Caki2 (cell line): ENCODE data around the gene NPY4R. TPM values are rescaled to one million over a fixed set of nuclear protein-coding genes. Genes with fewer than 3 reads are reported as not detected.
"Not testable (repeated sequence)": the region's sequence is repeated elsewhere in the genome, so short reads cannot be mapped to it uniquely, and the experiment has no call there.

ENCODE experiments used
- DNase-seq: peaks from one replicate; pipeline ENCODE4 v3.0.0-alpha.2; 2015; ENCODE audit warnings: low read depth
- in situ Hi-C: cut with HindIII; loops from 2 replicates; pipeline ENCODE4 v1.10.0; 2016; ENCODE audit warnings: low sequenced_read_pairs, low pct_unique_long_range_greater_than_20kb, mixed read lengths
- total RNA-seq: library from RNA; depleted of rRNA; stranded (reverse); fragments of >200 nt; shearing (Covaris generic); gene quantifications from 2 replicates; pipeline ENCODE4 v1.2.3, GENCODE V29; 2014; ENCODE audit warnings: low replicate concordance; rRNA removed

Gene NPY4R
- total RNA-seq, 1 experiment from 2014 or later, result not detected

DNA sequence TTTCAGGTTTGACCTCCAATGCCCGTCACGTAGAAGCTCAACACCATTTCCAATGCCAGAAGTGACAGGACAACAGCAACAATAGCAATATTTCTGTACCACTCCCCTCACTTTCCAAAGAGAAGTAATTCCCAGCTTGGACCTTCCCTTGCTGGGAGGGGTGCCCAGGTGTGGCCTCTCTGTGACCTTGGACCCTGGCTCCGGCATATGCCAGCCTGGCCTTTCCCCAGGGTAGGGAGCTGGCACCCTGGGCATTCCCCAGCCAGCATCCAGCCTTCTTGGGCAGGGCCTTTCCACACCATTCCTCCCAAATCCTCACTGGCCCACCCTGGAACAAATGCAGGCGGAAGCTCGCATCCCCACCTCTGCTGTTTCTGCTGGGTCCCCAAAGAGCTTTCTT lies 53.1 kb downstream of the NPY4R start:
- in situ Hi-C loops, result not testable (repeated sequence)

DNA sequence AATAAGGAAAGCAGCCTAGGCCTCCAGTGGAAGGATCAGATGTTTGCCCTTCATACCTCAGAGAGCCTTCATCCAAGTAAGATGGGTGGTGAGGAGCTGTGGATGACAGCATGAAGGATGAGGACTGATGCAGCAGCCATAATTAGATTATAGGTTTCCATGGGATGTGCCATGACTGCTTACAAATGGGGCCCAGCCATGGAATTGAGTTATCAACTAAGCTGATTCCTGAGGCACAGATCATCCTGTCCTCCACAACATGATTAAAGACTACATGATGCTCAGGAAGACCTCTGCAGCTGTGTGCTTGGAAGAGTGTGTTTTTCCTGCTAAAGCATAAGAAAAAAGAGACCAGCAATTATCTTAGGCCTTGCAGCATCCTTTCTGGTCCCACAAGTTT lies 54.6 kb downstream of the NPY4R start:
- in situ Hi-C loops, DNase-seq: not testable (repeated sequence)

More for the DNA sequence above, 53.1 kb downstream of the NPY4R start:
- not testable (repeated sequence) for DNase-seq

Other genes with a start within 250 kb of the NPY4R start
- not detected in 2 replicates for gene ANTXRL, start 179.0 kb downstream of the NPY4R start, total RNA-seq
- gene ANXA8L1, start 90.2 kb downstream of the NPY4R start, total RNA-seq, result not detected in 2 replicates
- 4.3 and 6.3 TPM in 2 replicates for gene GPRIN2, start 90.7 kb upstream of the NPY4R start, total RNA-seq
- gene SYT15, start 113.2 kb upstream of the NPY4R start, total RNA-seq, result not detected in 2 replicates